GM18867 (cell line): ENCODE results near the gene WDCP.
"Not testable (repeated sequence)": the region's sequence is repeated elsewhere in the genome, so short reads cannot be mapped to it uniquely, and the experiment has no call there.

Experiments used
- ATAC-seq: cut with Tn5 transposase; IDR thresholded peaks from one replicate; pipeline ENCODE4 v1.9.1; 2021; ENCODE audit warnings: mild to moderate bottlenecking, moderate library complexity; ENCODE audit not compliant: unreplicated experiment

Gene WDCP

DNA sequence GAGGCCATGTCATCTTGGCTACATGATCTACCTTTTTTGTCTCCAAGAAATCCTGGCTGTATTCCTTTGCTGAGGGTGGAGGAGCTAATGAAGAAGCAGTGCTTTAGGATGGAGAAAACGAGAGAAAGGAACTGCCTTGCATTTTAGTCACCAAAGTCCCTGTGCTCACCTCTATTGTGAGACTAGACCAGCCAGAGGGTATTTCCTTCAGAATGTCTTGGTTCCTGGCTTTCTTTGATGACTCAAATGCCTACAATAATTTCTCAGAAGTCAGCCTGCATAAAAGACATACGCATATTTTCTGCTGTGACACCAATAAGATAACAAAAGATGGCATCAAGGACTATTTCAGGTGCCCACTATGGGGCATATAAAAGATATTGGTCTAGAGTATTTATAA is 18.1 kb upstream of the WDCP start:
- no peak for ATAC-seq

DNA sequence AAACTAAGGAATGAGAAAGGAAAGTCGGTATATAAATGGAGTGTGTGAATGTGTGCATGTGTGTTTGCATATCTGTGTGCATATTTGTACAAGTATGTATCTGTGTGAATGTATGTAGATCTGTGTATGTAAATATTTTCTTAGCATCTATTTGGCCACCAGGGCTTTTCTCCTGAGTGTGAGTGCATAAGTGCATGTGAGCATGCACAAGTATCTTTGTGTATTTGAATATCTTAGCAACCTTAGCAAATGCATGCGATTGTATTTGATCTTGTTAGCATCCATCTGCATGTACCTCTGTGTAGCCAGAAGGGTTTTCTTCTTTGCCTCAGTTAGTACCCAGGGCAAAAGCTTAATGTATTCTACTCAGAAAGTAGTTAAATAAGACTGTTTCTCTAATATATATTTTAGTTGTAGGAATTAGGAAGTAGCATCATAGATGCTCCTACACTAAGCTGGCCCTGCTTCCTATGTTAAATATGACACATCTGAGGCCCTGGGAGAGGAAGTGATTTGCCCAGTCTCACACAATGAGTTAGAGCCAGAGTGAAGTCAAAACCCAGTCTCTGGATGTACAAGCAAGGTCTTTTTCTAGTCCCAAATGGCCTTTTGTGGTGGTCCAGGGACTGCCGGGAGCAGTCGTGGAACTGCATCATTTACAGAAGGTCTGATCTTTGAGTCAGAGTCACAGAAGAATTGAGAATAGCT is 11.5 kb upstream of the WDCP start:
- ATAC-seq = no peak

DNA sequence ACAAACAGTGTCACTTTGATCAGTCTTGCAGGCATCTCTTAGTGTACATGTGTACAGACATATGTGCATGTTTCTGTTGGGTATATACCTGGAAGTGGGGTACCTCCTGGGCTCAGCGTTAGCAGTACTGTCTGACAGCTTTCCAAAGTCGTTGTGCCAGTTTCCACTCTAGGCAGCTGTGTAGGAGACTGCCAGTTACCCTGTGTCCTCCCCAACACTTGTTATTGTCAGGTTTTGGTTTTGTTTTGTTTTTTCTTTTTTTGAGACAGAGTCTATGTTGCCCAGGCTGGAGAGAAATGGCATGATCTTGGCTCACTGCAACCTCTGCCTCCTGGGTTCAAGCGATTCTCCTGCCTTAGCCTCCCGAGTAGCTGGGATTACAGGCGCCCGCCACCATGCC is 8.6 kb upstream of the WDCP start:
- no peak for ATAC-seq

DNA sequence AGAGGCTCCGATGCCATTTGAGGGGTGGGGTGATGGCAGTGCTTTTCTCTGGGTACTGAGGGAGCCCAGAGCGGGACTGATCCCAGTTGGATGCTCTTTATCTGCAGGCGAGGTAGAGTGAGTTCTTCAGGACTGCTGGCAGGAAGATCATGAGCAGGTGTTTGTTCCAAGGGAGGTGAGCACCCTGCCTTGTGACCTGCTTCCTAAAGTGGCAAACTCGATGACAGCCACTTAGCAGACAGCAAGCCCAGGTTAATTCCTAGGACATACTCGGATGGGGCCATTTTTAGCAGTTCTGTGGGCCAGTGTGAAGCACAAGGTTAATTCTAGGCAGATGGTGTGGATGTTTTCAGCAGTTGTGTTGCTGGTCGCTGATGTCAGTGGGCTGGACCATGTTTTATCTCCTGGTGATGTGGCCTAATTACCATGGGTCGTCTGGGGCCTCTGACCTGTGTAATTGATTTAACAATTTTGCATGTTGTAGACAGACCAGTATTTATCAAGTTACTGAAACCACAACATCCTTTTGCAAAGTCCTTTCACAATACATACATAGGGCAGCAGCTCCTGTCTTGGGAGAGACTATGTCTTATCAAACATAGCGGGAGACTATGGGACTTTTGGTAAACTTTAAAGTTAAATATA is 7.3 kb upstream of the WDCP start:
- no peak for ATAC-seq

DNA sequence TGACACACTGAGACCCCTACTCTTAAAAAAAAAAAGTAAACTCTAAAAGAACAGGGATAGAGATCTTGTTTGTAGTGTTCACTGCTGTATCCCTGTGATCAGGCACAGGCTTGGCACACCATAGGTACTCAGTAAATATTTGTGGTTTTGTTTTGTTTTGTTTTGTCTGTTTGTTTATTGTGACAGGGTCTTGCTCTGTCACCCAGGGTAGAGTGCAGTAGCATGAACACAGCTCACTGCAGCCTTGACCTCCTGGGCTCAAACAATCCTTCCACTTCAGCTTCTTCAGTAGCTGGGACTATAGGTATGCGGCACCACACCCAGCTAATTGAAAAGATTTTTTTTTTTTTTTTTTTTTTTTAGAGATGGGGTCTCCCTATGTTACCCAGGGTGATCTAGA is 5.8 kb upstream of the WDCP start:
- ATAC-seq = no peak

DNA sequence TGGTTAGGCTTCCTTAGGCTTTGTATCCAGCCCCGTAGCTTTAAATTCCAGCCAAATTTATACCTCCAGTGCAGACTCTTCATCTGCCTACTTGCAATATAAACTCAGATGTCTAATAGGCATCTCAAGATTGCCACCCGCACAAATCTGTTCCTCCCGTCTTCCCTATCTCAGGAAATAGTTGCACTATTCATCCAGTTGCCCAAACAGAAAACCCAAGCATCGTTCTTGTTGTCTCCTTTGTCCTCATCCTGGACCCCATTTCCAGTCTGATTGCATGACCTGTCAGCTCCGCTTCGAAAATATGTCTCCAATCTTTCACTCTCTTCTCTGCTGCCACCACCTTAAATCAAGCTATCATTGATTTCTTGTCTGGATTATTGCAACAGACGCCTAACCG is 4.6 kb upstream of the WDCP start:
- ATAC-seq = no peak

DNA sequence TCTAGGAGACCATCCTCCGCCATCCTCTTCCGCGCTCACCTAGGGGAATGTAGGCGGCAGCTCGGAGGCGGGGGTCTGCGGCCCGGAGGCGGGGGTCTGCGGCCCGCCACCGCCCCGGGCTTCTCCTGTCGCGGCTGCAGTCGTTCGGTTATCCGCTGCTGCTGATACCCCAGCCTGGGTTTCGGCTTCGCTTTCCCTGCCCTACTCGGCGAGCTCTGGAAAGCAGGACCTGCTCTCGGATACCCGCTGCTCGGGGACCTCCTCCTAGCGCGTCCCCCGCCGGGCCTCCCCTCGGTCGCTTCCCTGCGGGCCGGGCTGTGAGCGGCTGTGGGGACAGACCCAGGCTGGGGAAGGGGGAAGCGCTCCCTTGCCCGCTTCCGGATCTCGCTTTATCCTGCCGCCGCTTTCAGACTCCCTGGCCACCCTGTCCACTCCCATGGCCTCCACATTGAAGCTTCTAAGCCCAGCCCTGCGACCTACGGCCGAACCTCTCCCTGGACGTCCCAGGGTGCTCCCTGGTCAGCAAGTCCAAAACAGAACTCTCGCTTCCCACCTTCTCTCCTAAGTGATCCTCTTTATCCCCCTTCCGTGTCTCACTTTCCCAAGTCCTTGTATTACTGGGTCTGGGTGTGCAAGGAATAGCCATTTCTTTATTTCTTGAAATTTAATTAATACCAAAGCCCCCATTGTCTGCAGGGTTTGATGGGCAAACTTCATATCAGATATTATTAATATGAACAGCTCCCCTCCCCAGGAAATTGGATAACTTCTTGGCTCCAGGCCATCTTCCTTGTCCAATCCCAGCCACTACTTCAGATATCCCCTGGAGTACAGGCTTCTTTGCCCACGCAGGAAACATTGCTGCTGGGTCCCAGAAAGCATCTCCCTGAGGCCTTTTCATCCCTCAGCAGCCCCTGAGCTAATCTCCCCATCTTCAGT is 3.1 kb upstream of the WDCP start:
- no peak for ATAC-seq

DNA sequence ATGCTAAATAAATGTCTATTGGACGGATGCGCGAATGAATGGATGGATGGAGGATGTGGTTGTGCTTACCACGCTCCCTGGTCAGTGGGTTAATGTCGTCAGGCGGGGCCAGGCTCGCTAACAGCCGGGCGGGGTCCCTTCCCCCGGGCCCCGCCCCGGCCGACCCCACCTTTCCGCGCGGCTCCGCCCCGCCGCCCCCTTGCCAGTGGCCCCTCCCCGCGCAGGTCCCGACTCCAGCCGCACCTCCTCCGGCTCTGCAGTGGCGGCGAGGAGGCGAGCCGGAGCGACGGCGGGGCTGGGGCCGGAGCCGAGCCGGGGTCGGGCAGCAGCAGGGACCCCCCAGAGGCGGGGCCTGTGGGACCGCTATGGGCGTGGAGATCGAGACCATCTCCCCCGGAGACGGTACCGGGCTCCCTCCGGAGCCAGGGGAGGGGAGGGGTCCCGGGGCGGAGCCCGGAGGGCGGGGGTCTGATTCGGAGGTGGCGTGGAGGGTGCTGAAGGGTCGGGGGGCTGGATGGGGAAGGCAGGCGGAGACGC is 2.4 kb upstream of the WDCP start, which contains the start of gene FKBP1B:
TSS of gene FKBP1B (plus strand) at position 257 of the 537 bp plus-strand sequence. CDS start at position 366, 109 bp downstream.
- no peak for ATAC-seq

DNA sequence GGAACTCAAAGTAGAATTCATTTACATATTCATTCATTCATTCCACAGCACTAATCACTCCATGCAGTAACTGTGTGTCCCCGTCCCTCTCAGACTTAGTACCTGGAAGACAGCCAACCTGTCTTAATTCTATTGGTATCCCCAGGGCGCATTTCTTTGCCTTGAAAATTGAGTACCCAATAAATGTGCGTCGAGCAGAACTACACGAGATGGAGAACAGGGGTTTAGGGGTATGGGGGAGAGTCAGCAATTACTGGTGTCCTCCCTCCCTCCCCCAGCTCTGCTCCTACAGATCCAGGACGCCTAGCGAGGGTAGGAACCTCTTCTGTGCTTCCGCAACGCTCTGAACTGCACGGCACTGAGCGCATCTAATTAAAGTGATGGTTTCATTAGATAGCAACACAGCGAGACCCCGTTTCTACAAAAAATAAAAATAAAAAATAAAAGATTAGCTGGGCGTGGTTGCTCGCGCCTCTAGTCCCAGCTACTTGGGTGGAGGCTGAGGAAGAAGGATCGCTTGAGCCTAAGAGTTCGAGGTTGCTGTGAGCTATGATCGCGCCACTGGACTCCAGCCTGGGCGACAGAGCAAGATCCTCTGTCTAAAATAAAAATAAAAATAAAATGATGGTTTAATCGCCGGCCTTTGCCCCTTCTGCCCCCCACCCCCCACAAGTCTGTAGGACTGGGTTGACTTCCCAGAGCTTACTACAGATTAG is 1.7 kb upstream of the WDCP start:
- ATAC-seq = no peak

DNA sequence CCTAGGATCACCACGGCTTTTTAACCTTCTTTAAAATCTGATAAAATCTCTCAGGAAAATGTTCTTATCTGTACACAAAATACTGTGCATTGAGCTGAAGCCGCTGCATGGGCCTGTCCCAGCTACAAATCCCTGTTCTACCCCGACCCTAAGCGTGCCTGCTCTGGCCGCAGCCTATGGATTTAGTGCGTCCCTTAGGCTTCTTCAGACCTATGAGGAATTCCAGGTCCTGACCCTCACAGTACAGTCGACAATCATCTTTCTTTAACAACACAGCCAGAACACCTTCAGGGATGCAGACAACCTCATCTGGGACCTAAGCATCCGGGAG is 477 bp upstream of the WDCP start:
- no peak for ATAC-seq

DNA sequence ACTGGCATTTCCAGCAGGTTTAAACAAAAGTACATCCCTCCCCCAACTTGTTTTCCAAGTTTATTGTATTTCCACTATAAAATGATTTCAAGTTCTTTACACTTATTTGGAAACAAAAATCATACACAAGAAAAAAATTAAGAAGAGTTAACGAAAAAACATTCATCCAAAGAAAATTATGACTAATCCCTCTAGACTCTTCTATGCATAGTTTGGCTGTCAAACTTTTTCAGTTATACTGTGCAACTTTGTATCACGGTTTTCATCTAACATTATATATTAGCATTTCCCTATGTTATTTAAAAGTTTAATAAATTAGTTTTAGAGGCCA is 627 bp downstream of the WDCP start:
- ATAC-seq = no peak

DNA sequence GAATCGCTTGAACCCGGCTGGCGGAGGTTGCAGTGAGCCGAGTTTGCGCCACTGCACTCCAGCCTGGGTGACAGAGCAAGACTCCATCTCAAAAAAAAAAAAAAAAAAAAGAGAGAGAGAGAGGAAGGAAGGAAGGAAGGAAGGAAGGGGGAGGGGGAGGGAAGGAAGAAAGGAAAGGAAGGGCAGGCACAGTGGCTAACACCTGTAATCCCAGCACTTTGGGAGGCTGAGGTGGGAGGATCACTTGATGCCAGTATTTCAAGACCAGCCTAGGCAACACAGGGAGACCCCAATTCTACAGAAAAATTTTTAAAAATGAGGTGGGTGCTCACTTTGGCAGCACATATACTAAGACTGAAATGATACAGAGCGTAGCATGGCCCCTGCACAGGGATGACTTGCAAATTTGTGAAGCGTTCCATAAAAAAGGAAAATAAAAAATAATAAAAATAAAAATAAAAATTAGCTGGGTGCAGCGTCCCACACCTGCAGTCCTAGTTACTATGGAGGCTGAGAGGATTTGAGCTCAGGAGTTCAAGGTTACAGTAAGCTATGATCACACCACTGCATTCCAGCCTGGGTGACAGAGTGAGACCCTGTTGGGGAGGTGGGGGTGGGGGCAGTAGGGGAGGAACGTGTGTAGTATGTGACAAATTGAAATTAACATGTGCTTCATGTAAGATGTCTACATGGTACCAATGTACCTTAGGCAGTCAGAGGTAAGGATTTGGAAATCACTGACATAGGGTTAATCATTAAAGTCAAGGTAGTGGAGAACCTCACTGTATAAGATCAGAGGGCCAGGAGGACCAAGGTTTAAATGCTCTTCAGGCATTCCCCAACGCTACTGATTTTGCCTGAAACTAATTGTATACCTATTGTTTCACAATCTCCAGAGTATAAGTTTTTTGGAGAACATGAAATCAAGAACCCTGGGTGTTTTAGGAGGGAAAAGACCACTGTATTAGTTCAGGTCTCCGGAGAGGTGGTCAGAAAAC is 1.4 kb downstream of the WDCP start:
- ATAC-seq = no peak

DNA sequence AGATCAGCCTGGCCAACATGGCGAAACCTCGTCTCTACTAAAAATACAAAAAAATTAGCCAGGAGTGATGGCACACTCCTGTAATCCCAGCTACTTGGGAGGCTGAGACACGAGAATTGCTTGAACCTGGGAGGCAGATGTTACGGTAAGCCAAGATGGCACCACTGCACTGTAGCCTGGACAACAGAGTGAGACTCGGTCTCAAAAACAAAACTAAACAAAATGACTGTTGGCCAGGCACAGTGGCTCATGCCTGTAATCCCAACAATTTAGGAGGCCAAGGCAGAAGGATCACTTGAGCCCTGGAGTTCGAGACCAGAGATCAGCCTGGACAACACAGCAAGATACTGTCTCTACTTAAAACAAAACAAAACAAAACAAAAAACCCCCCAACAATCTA is 4.1 kb downstream of the WDCP start:
- ATAC-seq = not testable (repeated sequence)

DNA sequence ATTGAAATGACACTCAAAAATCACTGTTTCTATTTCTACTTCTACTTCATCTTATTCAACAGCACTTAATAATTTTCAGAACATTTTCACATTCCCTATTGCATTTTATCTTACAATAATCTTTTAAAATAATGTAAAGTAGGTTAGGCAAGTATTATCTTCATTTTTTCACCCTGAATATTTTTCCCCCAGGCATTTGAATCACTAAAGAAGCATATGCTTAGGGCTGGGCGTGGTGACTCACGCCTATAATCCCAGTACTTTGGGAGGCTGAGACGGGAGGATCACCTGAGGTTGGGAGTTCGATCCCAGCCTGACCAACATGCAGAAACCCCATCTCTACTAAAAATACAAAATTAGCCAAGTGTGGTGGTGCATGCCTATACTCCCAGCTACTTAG is 6.7 kb downstream of the WDCP start:
- no peak for ATAC-seq

DNA sequence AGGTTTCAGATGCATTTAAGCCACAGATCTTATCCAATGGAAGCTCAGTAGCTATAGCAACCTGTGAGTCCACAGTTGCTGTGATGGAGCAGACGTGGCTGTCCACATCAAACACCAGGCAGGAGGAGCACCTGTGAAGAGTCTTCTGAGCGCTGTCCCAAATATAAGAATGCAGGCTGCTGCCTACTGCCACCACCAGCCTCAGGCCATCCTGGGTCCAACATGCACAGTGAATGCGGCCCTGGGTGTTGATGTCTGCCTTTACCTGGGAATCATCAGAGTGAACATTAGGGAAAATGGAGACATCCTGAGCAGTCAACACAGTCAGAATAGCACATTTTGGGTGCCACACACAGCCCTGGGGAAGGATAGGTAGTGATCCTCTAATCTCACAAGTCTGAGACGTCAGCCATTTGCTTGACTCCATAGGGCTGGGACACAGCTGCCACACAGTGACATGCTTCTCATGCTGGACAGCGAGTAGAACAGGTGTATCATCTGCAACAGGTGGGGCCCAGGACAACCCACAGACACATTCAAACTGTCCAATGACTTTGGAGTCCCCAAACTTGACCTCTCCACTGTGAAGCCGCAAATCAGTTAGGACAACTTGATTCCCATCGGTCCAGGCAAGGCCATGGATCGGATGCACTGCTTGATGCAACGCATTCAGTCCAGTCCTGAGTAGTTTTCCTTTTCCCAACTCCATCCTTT is 8.2 kb downstream of the WDCP start:
- no peak for ATAC-seq

DNA sequence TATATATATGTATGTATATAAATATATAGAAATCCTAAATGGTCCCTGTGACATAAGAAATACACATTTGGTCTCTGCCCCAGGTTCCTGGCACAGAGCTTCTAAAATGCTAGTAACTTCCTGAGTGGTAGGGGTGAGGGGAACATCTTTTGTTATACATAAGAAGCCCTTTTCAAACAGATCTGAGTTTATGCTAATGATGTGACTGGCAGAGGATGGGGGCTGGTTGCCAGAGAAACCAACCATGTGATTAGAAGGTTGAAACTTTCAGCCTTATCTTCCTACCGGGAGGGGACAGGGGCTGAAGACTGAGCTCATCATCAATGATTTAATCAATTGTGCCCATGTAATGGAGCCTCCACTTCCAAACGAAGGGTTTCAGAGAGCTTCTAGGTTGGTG is 21.0 kb downstream of the WDCP start:
- ATAC-seq = no peak

DNA sequence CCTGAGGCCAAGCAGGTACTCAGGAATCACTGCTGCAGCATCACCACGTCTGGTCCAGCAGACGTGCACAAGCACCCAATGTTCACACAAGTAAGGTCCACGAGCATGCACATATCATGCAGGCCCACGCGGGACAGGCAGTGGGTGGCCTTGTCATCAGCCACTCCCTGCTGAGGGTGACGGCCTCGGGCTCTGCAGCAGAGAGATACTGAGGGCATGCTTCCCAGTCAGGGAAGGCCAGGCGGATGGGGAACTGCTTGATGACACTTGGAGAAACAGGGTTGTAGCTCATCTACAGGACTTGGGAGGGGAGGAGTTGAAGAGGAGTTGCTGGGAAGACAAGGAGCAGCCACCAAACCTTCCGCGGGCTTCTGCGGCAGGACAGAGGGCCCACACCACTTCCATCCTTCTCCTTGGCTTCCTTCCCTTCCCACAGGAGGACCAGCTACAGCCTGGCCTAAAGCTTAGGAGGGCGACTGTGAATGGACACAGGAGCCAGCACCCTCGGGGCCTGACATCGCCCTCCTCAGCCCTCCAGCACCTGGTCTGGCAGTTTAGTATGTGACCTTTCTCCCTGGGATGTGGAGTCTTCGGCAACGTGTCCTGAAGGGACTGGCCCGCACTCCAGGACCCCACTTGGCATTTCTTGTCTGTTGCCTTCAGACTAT is 22.1 kb downstream of the WDCP start:
- no peak for ATAC-seq

DNA sequence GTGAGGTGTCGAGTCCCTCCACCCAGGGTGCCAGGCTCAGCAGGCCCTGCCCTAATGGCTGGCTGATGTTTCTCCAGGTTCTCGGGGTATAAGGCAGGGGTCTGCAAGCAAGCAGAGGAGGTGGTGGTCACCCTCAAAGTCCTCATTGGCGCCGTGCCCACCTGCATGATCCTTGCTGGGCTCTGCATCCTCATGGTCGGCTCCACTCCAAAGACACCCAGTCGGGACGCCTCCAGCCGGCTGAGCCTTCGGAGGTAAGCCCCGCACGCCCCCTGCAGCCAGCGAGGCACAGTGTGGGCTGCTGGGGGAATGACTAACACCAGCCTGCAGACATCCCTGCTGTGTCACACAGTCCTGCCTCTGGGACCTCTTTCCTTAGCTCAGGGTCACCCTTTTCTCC is 23.2 kb downstream of the WDCP start:
- ATAC-seq = no peak
